ENCODE data around the gene ACTG1.

DNA sequence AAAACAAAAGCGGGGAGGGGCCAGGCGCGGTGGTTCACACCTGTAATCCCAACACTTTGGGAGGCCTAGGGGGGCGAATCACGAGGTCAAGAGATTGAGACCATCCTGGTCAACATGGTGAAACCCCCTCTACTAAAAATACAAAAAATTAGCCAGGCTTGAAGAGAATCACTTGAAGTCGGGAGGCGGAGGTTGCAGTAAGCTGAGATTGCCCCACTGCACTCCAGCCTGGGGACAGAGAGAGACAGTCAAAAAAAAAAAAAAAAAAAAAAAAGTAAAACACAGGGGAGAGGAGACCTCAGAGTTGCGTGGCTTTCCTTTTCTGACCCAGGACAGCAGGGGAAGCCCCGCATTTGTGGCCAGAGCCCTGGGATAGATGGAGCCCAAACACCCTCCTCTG, 19.9 kb downstream of the ACTG1 start:
- no peak for TF ChIP-seq POLR2A (IDR thresholded peaks at IDR 0.05)
- TF ChIP-seq, protein P1, sequence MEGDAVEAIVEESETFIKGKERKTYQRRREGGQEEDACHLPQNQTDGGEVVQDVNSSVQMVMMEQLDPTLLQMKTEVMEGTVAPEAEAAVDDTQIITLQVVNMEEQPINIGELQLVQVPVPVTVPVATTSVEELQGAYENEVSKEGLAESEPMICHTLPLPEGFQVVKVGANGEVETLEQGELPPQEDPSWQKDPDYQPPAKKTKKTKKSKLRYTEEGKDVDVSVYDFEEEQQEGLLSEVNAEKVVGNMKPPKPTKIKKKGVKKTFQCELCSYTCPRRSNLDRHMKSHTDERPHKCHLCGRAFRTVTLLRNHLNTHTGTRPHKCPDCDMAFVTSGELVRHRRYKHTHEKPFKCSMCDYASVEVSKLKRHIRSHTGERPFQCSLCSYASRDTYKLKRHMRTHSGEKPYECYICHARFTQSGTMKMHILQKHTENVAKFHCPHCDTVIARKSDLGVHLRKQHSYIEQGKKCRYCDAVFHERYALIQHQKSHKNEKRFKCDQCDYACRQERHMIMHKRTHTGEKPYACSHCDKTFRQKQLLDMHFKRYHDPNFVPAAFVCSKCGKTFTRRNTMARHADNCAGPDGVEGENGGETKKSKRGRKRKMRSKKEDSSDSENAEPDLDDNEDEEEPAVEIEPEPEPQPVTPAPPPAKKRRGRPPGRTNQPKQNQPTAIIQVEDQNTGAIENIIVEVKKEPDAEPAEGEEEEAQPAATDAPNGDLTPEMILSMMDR (IDR thresholded peaks at IDR 0.05): no peak

Measured in testis (tissue), 2 donors.